ENCODE results near the gene EPB41.

DNA sequence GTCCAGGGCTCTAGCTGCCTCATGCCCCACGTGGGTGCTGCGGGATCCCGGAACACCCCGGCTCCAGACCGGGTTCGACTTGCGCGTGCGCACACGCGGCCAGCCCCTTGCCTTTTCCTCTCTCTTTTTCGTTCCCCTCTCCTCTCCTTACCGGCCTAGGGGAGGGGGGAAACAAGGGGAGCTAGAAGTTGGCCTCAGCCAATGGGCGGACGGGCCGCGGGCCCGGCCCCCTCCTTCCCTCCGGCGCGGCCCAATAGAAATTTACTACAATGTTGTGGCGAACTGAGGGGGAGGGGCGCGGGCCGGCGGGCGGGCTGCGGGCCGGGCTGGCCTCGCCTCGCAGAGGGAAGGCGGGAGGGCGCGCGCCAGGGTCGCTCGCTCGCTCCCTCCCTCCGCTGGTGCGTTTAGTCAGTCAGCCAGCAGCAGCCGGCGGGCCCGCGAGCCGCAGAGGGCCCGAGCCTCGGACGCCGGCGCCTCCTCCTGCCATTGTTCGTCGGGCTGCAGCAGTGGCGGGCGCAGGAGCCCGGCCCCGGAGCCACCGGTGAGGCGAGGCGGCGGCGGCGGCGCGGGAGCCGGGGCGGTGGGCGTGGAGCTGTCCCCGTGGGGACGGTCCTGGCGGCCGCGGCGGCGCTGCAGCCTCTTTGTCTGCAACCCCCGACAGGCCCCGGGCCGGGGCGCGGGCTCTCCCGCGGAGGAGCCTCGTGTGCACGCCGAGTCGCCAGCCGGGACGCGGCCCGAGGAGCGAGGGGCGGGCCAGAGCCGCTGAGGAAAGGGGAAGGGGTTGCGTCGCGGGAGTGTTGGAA is at the start of gene EPB41:
- TF ChIP-seq, protein P1, sequence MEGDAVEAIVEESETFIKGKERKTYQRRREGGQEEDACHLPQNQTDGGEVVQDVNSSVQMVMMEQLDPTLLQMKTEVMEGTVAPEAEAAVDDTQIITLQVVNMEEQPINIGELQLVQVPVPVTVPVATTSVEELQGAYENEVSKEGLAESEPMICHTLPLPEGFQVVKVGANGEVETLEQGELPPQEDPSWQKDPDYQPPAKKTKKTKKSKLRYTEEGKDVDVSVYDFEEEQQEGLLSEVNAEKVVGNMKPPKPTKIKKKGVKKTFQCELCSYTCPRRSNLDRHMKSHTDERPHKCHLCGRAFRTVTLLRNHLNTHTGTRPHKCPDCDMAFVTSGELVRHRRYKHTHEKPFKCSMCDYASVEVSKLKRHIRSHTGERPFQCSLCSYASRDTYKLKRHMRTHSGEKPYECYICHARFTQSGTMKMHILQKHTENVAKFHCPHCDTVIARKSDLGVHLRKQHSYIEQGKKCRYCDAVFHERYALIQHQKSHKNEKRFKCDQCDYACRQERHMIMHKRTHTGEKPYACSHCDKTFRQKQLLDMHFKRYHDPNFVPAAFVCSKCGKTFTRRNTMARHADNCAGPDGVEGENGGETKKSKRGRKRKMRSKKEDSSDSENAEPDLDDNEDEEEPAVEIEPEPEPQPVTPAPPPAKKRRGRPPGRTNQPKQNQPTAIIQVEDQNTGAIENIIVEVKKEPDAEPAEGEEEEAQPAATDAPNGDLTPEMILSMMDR (IDR thresholded peaks at IDR 0.05; ENCODE audit: low read depth, low read length, missing input control): no peak
- TF ChIP-seq, protein P2, sequence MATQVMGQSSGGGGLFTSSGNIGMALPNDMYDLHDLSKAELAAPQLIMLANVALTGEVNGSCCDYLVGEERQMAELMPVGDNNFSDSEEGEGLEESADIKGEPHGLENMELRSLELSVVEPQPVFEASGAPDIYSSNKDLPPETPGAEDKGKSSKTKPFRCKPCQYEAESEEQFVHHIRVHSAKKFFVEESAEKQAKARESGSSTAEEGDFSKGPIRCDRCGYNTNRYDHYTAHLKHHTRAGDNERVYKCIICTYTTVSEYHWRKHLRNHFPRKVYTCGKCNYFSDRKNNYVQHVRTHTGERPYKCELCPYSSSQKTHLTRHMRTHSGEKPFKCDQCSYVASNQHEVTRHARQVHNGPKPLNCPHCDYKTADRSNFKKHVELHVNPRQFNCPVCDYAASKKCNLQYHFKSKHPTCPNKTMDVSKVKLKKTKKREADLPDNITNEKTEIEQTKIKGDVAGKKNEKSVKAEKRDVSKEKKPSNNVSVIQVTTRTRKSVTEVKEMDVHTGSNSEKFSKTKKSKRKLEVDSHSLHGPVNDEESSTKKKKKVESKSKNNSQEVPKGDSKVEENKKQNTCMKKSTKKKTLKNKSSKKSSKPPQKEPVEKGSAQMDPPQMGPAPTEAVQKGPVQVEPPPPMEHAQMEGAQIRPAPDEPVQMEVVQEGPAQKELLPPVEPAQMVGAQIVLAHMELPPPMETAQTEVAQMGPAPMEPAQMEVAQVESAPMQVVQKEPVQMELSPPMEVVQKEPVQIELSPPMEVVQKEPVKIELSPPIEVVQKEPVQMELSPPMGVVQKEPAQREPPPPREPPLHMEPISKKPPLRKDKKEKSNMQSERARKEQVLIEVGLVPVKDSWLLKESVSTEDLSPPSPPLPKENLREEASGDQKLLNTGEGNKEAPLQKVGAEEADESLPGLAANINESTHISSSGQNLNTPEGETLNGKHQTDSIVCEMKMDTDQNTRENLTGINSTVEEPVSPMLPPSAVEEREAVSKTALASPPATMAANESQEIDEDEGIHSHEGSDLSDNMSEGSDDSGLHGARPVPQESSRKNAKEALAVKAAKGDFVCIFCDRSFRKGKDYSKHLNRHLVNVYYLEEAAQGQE (IDR thresholded peaks at IDR 0.05): no peak
- TF ChIP-seq, protein P3, sequence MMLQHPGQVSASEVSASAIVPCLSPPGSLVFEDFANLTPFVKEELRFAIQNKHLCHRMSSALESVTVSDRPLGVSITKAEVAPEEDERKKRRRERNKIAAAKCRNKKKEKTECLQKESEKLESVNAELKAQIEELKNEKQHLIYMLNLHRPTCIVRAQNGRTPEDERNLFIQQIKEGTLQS (IDR thresholded peaks at IDR 0.05): no peak
- no peak for TF ChIP-seq JUND (IDR thresholded peaks at IDR 0.05)
- TF ChIP-seq GABPA (IDR thresholded peaks at IDR 0.05 in 1 of 2, conservative IDR thresholded peaks at IDR 0.05 in 1 of 2): no peak
- TF ChIP-seq RAD21 (IDR thresholded peaks at IDR 0.05): peak; percentile 23
- TF ChIP-seq EGR1 (IDR thresholded peaks at IDR 0.05; ENCODE audit: low read depth in 2 of 2): no peak
- TF ChIP-seq, protein P4, sequence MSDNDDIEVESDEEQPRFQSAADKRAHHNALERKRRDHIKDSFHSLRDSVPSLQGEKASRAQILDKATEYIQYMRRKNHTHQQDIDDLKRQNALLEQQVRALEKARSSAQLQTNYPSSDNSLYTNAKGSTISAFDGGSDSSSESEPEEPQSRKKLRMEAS (IDR thresholded peaks at IDR 0.05): no peak
- TF ChIP-seq TAF1 (conservative IDR thresholded peaks at IDR 0.05): no peak
- TF ChIP-seq YY1 (IDR thresholded peaks at IDR 0.05): no peak

Measured in liver (tissue), 3 donors.